SK-N-MC (cell line): Measurements from ENCODE around the gene FAM53B.
"Not testable (repeated sequence)": the region's sequence is repeated elsewhere in the genome, so short reads cannot be mapped to it uniquely, and the experiment has no call there.

Experiments used
- DNase-seq: peaks from one replicate; pipeline ENCODE4 v3.0.0-alpha.2; 2011; ENCODE audit warnings: low read depth, low spot score
- H3K27ac ChIP-seq: fragments of 200-600 bp; sonication (generic); 2 replicates; pipeline ENCODE4 v1.5.1; 2016; ENCODE audit warnings: mixed run types
- H3K36me3 ChIP-seq: fragments of 200-600 bp; sonication (generic); 2 replicates; pipeline ENCODE4 v1.6.1; 2017; ENCODE audit warnings: antibody characterized with exemption, low read length, mixed read lengths; ENCODE audit not compliant: insufficient read depth
- H3K4me3 ChIP-seq: fragments of 200-600 bp; sonication (generic); 2 replicates; pipeline ENCODE4 v1.5.1; 2016
- H3K9ac ChIP-seq: fragments of 200-600 bp; sonication (generic); 2 replicates; pipeline ENCODE4 v1.8.0; 2017; ENCODE audit warnings: mixed run types, mixed read lengths; ENCODE audit not compliant: insufficient read length
- H3K9me3 ChIP-seq: fragments of 200-600 bp; sonication (generic); 2 replicates; pipeline ENCODE4 v1.6.1; 2017; ENCODE audit warnings: low read depth, mild to moderate bottlenecking, antibody characterized with exemption, low read length, moderate library complexity, mixed read lengths
- EZH2 ChIP-seq: fragments of 200-600 bp; sonication (generic); IDR thresholded peaks from one replicate; pipeline ENCODE4 v1.6.1; 2017; ENCODE audit warnings: antibody characterized with exemption
- FOXP2 ChIP-seq: optimal IDR thresholded peaks from 2 replicates; pipeline ENCODE3; 2011; ENCODE audit warnings: mild to moderate bottlenecking, moderate library complexity; ENCODE audit not compliant: insufficient read depth; ENCODE audit errors: extremely low read length, control extremely low read depth
- POLR2AphosphoS5 ChIP-seq: IDR thresholded peaks from 2 replicates; pipeline ENCODE4 v1.6.1; 2012; ENCODE audit warnings: mild to moderate bottlenecking, low read depth, low read length, borderline replicate concordance

FAM53B gene

DNA sequence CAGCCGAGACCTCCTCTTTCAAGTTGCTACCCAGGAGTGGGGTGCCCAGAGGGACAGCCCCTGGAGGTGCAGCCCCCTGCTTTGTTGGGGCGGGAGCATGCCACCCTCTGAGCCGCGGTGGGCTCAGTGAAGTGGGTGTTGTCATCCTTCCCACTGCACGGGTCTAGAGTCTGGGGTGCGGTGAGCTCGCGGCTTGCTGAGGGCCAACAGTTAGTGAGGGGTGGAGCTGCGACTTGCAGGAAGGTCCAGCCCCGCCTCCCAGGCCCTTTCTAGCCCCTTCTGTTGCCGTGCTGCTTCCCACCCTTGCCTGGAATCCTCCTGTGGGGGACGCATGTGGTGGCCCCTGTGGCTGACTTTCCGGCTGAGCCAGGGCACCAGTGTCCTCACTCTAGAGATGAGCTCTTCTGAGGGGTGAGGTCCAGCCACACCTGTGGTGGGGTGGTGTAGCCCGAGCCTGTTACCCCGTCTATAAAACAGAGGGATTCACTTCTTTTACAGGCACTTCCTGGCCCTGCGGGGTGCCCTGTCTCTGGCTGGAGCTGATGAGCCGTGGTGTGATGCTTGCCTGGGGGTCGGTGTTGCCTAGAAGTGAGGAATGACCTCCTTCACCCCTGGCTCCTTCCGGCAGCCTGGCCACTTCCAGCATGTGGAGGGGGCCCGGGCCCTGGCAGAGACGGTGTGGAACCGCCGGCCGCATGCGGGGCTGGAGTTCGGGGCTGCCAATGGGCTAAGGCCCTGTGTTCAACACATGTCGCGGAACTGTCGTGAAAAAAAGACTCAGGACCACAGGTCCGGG, 127.9 kb downstream of the FAM53B start:
- no peak overlapping the region for H3K27ac ChIP-seq
- no peaks in the 10 kb centered on the region for H3K9me3 ChIP-seq
- TF ChIP-seq EZH2, result no peak
- TF ChIP-seq POLR2AphosphoS5, result no peak
- TF ChIP-seq FOXP2, result no peak
- no peak overlapping the region for H3K4me3 ChIP-seq
- DNase-seq, result no peak
- H3K9ac ChIP-seq, result no peak overlapping the region
- H3K36me3 ChIP-seq, result no peaks in the 10 kb centered on the region

DNA sequence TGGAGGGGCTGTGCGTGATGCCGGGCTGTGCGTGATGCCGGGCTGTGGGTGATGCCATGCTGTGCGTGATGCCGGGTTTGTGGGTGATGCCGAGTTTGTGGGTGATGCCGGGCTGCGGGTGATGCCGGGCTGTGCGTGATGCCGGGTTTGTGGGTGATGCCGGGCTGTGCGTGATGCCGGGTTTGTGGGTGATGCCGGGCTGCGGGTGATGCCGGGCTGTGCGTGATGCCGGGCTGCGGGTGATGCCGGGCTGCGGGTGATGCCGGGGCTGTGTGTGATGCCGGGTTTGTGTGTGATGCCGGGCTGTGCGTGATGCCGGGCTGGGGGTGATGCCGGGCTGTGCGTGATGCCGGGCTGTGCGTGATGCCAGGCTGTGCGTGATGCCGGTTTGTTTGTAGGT, 128.9 kb downstream of the FAM53B start:
- Histone ChIP-seq H3K27ac (no peak overlapping the region), H3K4me3 (no peak overlapping the region), H3K36me3 (no peaks in the 10 kb centered on the region), H3K9ac (no peak overlapping the region), H3K9me3 (no peaks in the 10 kb centered on the region)
- TF ChIP-seq FOXP2 (no peak), POLR2AphosphoS5 (no peak), EZH2 (no peak)
- DNase-seq, result no peak

GRCh38 chr10:124614003-124614659, 130.0 kb downstream of the FAM53B start:
- Histone ChIP-seq H3K27ac (no peak overlapping the region), H3K4me3 (no peak overlapping the region), H3K9ac (no peak overlapping the region), H3K9me3 (no peaks in the 10 kb centered on the region), H3K36me3 (no peaks in the 10 kb centered on the region)
- no peak for TF ChIP-seq POLR2AphosphoS5
- TF ChIP-seq EZH2, result no peak
- TF ChIP-seq FOXP2, result no peak
- DNase-seq, result no peak

DNA sequence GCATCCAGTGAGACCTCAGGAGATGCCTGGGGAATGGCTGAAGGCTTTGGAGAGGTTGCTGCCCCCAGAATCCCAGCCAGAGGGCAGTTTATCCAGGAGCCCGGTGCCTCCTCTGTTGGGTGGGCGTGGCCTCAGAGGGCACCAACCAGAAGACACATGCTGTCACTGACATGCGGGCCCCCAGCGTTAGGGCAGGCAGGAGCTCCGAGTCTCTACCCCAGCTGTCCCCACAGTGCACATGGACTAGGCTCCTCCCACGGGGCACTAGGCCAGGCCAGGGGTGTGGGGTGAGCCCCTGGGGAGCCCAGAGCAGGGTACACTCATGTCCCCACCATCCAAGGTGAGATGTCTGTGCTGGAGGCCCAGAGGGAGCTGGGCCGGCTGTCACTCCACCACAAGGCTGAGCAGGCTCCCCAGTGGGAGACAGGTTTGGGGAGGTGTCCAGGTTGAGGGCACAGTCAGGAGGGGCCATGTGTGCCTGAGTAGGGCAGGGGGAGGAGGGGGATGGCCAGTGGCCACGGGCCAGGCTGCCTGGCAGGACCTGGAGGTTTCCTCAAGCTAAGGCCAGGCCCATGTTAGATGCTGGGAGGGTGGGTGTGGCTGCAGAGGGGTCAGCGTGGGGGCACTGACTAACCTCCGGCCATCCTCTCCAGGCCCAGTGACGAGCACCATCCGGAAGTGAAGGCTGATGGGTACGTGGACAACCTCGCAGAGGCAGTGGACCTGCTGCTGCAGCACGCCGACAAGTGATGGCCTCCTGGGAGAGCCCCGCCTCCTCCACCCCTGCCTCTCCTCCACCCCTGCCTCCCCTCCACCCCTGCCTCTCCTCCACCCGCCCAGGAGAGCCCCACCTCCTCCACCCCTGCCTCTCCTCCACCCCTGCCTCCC, 131.3 kb downstream of the FAM53B start:
- no peak overlapping the region for H3K9ac ChIP-seq
- TF ChIP-seq FOXP2 (no peak), POLR2AphosphoS5 (no peak), EZH2 (no peak)
- H3K9me3 ChIP-seq, result no peaks in the 10 kb centered on the region
- no peak overlapping the region for H3K4me3 ChIP-seq
- no peaks in the 10 kb centered on the region for H3K36me3 ChIP-seq
- no peak for DNase-seq
- no peak overlapping the region for H3K27ac ChIP-seq

DNA sequence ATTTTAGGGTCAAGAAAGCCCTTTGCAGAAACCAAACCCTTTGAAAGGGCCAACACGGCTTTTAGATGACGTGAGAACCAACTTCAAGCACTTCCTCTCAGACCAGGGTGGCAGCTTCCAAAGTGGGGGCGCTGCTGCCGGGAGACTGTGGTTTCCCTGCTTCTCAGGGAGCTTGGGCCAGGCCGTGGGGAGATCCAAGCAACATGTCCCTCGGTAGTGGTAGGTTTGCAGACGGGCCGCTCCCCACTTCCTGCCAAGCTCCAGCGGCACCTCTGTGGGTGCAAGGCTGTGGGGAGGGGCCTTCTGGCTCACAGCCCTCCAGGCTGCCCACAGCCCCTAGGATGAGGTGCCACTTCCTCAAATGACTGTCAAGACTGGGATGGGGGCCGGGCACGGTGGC, 132.4 kb downstream of the FAM53B start:
- Histone ChIP-seq H3K9ac (no peak overlapping the region), H3K27ac (no peak overlapping the region), H3K4me3 (no peak overlapping the region), H3K36me3 (no peaks in the 10 kb centered on the region), H3K9me3 (no peaks in the 10 kb centered on the region)
- no peak for DNase-seq
- TF ChIP-seq FOXP2 (no peak), POLR2AphosphoS5 (no peak), EZH2 (no peak)

- not testable (repeated sequence) for DNase-seq, H3K36me3 ChIP-seq, H3K27ac ChIP-seq, H3K9me3 ChIP-seq, H3K4me3 ChIP-seq, H3K9ac ChIP-seq
Observed at GRCh38 chr10:124610851-124611250, 133.3 kb downstream of the FAM53B start.

DNA sequence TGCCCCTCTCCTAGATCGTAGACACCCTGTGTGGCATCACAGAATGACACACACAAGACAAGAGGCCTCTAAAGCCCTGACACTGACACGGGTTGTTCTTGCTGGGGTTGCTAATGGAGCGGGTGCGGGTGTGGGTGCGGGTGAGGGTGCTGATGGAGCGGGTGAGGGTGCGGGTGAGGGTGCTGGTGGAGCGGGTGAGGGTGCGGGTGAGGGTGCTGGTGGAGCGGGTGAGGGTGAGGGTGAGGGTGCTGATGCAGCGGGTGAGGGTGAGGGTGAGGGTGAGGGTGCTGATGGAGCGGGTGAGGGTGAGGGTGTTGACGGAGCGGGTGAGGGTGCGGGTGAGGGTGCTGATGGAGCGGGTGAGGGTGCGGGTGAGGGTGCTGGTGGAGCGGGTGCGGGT, 134.0 kb downstream of the FAM53B start:
- H3K36me3 ChIP-seq, H3K4me3 ChIP-seq, DNase-seq, H3K9ac ChIP-seq, H3K9me3 ChIP-seq, H3K27ac ChIP-seq: not testable (repeated sequence)

DNA sequence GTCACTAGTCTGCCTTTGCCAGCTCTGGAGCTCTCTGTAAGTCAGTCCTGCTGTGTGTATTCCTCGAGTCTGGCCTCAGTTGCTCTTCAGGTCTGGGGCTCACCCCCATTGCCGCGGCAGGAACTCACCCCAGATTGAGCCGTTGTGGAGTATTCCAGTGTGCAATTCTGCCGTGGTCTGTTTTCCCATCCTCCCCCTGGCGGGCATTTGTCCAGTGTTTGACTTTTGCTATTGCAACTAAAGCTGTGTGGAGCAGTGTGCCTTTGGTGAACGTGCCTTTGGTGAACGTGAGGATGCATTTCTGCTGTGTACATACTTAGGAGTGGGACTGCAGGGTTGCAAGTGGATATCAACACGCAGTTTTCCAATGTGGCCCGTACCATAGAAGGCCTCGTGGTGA, 134.5 kb downstream of the FAM53B start:
- H3K9ac ChIP-seq, result no peak overlapping the region
- no peaks in the 10 kb centered on the region for H3K36me3 ChIP-seq
- TF ChIP-seq POLR2AphosphoS5 (no peak), EZH2 (no peak), FOXP2 (no peak)
- no peaks in the 10 kb centered on the region for H3K9me3 ChIP-seq
- no peak for DNase-seq
- no peak overlapping the region for H3K27ac ChIP-seq
- H3K4me3 ChIP-seq, result no peak overlapping the region

- no peak for TF ChIP-seq FOXP2
- H3K4me3 ChIP-seq, result no peak overlapping the region
- H3K9ac ChIP-seq, result no peak overlapping the region
- DNase-seq, result no peak
- H3K9me3 ChIP-seq, result no peaks in the 10 kb centered on the region
- no peak overlapping the region for H3K27ac ChIP-seq
- no peaks in the 10 kb centered on the region for H3K36me3 ChIP-seq
Observed at GRCh38 chr10:124608093-124608721, 136.0 kb downstream of the FAM53B start.
